ENCODE data around the gene FOXJ3.

DNA sequence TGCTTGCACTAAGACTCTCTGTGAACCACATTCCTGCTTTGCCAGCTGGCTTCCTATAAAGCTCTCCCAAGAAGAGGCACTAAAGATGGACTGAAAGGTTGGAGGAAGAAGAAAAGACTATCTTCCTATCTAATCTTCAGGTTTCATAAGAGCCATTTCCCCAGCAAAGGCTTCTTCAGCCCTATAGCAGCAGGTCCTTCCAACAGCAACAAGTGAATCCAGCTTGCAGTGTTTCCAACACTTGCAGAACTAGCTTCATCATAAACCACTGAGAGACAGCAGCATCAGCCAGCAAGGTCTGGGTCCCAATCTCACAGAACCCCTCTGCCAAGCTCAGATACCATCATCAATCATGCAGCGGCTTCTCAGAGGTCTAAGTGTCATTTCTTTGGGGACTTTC, 28.1 kb downstream of the FOXJ3 start:
- no peak for TF ChIP-seq EZH2 (IDR thresholded peaks at IDR 0.05; ENCODE audit: insufficient read depth, poor library complexity, severe bottlenecking)
- no peak for TF ChIP-seq EZH2phosphoT487 (IDR thresholded peaks at IDR 0.05; ENCODE audit: insufficient read depth, low read depth)

Data from GM23248 (cell line).